GM19239 (cell line): ENCODE measurements around the gene SH3TC1.

Experiments
- DNase-seq: peaks from one replicate; pipeline ENCODE4 v3.0.0; 2011; ENCODE audit warnings: low spot score; ENCODE audit not compliant: insufficient read length
- FAIRE-seq: peaks from 2 replicates; lab custom pipeline; 2011; peaks lifted over from hg19 to GRCh38; lab: Jason Lieb, UNC

Gene SH3TC1

DNA sequence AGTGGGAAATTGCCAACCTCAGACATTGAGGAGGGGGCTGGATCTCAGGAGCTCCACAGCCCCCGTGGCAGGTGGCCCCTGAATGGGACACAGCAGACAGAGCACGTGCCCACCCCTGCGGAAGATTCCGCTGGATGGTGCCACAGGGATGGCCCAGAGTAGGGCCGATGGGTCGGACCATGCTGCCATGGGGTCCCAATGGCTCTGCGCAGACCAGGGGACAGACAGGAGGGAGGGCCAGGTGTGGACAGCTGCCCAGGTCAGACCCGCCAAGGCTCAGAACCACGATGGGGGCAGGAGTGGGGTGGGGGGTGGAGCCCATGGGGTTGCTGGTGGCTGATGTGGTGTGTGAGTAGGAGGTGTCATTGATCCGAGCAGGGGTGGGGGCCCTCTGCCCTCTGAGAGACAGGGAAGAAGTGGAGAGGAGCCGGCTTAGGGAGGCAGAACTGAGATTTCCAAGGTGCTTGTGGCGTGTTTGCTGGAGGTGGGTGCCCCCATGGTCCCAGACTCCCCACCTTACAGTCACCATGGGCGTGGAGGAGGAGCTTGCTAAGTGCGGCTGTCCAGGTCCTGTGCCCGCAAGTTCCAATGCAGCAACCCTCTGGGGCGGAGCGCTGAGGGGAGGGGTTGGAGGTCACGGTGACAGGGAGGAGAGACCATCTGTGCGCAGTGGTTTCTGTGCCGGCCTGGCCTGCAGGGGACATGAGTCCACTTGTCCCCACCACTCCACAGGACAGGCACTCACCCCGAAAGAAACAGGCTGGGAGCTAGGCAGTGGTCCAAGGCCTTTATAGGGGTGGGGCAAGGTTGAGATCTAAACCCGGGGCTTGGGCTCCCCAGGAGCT lies 12.9 kb downstream of the SH3TC1 start:
- FAIRE-seq: no peak
- DNase-seq: no peak

DNA sequence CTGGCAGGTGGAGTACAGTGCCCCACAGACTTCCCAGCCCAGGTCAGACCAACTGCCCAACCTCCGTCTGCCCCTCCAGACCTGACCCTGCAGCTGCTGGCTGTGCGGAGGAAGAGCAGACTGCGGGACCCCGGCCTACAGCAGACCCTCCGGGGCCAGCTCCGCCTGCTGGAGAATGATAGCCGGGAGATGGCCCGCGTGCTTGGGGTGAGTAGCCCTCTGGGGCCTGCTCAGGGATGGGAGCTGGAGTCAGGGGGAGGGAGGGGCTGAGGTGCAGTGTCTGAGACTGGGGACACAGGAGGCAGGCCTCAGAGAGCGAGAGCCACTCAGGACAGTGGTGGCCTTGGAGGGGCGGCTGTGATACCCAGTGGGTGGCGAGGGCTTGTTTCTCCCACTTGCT lies 13.5 kb downstream of the SH3TC1 start:
- DNase-seq (no peak), FAIRE-seq (no peak)

DNA sequence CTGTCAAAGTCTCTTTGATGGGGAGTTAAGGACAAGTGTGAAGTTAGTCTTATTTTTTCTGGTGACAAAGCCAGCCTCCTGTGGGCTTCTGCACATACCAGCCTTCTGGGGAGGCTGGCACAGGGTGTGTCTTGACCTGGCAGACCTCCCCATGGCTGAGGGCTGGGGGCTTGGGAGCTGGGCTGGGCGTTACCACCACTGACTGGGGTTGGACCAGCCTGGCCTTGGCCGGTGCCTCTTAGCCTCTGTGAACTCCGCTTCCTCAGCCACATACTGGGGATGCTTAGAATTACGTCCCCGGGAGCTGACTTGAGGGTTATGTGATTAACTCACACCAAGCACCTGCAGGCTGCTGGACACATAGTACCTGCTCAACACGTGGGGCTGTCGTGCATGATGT lies 14.0 kb downstream of the SH3TC1 start:
- no peak for DNase-seq
- FAIRE-seq: no peak

DNA sequence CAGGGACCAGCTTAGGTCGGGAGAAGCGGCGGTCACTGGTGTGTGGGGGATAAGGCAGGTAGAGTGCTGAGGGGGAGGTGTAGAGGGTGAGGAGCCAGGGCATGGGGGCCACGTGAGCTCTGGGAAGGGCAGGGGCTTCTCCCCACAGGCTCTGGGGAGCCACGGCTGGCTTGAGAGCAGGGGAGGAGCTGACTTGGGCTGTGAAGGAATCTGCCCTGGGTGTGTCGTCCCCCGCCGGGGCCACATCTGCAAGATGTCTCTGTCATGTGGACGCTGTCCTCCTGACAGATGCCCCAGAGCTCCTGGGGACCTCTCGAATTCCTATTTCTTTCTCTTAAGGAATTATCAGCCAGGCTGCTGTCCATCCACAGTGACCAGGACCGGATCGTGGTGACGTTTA lies 15.0 kb downstream of the SH3TC1 start:
- no peak for FAIRE-seq
- DNase-seq: no peak

DNA sequence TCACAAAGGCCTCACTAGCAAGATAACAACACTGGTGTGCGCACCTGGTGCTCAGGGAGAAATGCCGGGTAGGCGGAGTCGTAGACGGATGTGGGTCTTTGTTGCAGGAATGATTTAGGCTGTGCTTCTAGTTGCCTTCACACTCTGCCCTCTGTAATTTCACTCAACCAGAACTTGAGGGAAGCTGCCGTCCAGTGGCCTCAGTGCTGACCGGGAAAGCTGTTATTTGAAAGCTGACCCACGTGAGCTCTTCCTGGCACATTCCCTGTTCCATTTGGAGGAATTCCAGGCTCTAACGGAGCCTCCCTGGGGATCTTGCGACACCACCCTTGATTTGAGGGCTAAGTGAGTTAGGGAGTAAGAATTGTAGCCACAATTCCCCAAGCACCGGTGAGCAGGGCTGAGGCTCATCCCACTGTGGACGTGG lies 15.9 kb downstream of the SH3TC1 start:
- no peak for DNase-seq
- FAIRE-seq: no peak

DNA sequence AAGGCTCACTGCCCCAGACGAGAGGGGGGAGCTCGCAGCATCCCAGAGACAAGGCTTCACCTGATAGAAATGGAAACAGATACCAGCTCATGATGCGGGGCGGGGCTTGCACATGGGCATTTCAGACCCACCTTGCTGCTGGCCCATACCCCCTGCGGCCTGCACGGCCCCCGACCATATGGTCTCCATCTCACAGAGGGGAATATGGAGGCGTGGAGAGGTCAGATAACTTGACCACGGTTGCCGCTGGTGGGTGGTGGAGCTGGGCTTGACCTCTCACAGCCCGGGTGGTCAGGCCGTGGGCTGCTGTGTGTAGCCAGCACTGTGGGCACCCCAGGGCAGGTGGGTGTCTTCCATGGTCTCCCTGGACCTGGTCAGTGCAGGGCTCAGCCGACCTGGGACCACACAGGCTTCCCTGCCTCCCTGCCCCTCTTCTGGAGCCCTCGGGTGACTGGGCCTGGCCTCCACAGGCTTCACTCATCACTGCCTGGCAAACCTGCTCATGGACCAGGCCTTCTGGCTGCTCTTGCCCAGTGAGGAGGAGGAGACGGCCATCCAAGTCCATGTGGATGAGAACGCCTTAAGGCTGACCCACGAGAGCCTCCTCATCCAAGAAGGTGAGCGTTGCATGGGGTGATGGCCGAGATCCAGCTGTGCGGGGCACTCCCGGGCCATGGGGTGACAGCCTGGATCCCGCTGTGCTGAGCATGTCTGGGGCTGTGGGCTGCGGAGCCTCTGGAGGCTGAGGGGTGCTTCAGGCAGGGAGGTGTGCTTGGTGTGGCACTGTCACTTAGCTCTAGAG lies 16.8 kb downstream of the SH3TC1 start:
- no peak for FAIRE-seq
- DNase-seq: no peak

DNA sequence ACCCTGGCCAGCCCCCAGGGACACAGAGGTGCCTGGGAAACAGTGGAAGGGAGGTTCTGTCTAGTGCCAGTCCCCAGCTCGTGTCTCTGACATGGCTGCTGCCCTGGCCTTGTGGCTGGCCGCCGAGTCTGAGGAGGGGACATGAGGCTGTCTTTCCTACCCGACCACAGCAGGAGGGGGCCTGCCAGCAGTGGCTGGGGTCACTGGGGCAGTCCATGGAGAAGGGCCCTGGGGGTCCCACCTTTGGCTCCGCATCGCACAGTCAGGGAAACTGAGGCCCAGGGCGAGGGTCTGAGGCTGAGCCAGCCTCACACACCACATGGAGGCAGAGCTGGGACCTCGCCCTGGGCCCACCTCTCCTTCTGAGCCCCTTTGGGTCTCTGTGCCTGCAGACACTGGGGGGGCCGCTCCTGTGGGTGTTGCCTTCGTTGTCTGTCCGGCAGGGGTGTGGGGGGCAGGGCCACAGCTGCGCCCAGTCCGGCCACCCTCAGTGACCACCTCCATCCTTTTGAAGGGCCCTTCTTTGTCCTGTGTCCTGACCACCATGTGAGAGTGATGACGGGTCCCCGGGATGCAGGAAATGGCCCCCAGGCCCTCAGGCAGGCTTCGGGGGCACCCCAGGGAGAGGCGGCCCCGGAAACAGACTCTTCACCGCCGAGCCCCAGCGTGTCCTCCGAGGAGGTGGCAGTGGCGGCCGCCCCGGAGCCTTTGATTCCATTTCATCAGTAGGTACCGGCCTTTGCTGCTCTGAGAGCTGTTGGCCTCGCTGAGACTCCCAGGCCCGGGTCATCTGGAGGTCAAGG lies 17.6 kb downstream of the SH3TC1 start:
- DNase-seq: no peak
- FAIRE-seq: no peak

DNA sequence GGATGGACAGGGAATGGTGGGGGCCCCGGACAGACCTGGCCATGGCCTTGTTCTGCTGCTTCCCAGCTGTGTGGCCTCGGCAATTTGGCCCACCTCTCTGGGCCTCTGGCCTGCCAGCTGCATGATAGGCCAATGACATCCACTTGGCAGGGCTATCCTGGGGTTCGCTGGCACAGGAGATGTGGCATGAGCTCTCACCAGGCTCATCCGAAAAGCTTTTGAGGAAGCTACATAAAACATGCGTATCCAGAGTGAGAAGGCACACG lies 18.1 kb downstream of the SH3TC1 start:
- DNase-seq (no peak), FAIRE-seq (no peak)

DNA sequence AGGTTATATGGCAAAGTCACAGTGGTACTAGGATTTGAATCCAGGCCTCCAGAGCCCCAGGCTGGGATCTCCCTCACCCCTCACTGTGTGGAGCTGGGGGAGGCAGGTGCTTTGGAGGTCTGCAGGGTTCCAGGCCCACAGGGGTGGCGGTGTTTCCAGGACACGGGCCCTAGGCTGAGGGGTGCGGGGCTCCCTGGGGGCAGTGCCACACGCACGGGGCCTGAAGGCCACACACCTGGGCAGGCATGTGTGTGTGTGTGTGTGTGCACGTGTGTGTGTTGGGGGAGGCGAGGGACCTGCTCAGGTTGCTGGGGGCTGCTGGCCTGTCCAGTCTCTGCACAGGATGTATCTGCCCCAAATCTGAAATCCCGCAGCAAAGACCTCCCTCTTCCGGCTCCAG lies 18.8 kb downstream of the SH3TC1 start:
- FAIRE-seq (no peak), DNase-seq (no peak)

DNA sequence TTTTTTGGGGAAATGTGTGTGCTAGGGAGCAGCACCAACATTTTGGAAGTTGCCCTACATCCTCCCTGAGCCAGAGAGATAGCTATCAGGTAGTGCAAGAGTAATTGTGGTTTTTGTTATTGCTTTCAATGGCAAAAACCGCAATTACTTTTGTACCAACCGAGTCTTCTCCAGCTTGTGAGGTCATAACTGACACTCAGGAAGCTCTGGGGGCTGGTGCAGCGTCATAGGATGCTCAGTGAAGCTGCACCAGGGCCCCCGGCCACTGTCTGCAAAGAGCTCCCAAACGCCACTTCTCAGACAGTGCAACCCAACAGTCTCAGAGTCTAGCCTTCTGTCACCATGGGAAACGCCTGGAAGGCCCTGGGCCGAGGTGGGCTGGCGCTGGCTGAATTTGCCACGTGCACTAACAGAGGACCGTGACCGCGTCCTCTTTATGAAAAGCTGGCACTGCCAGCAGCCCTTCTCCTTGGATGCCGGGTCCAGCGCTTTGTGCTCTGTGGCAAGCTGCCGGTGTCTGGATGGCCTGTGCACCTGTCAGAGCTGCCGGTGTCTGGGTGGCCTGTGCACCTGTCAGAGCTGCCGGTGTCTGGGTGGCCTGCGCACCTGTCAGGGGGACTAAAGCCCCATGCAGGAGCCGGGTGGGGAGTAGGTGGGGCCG lies 19.4 kb downstream of the SH3TC1 start:
- DNase-seq (no peak), FAIRE-seq (no peak)

DNA sequence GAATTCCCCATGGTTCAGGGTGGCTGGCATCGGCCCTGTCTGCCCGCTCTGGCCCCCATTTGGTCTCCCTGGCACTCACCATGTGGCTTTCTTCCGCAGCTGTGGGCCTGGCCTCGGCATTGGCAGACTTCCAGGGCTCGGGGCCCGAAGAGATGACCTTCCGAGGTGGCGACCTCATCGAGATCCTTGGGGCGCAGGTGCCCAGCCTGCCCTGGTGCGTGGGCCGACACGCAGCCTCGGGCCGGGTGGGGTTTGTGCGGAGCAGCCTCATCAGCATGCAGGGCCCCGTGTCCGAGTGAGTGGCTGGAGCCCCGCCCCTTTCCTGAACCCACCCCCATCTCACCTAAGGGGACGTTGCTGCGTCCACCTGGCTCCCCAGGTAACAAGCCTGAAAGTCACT lies 20.1 kb downstream of the SH3TC1 start:
- no peak for FAIRE-seq
- no peak for DNase-seq

DNA sequence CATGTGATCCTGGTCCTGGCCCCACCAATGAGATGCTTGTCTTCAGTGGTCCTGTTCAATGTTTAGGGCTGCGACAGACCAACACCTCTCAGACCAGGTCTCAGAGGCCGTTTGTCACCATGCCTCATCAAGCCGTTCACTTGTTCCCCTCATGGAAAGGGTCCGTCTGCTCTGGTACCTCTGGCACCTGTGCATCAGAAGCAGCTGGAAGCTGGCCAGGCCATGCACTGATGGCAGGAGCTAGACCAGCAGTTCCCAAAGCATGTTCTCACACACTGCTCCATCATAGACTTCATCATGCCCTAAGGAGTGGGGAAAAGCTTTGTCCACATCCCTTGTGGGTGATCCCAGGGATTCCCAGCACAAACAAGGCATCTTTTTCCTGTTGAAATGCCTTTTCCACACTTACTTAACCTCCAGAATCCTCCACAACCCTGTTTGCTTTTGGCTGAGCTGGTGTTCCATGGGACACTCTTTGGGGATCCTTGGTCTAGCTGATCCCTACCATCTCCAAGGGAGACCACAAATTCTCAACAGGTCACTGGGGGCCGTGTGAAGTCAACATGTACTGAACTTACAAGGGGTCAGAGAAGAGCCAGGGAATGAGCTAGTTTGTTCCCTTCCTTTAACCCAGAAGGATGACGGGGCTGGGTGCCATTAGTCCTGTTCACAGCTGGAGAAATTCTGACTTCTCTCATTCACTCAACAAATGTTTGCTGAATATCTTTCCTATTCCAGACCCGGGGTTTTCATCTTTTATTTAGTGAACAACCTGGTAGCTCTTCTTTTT lies 21.8 kb downstream of the SH3TC1 start:
- FAIRE-seq (no peak), DNase-seq (no peak)

DNA sequence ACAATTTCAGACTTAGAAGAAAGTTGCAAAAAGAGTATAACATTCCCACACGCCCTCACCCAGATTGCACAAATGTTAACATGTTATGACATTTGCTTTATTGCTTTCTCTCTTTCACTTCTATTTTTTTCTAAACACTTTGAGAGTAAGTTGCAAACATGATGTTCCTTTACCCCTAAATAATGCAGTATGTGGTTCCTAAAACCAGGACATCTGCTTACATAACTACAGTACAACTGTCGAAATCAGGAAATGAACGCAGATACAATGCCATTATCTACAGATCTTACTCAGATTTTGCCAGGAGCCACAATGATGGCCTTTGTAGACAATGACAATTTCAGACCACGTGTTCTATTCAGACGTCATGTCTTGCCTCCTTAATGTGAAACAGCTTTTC lies 22.4 kb downstream of the SH3TC1 start:
- FAIRE-seq (no peak), DNase-seq (no peak)

DNA sequence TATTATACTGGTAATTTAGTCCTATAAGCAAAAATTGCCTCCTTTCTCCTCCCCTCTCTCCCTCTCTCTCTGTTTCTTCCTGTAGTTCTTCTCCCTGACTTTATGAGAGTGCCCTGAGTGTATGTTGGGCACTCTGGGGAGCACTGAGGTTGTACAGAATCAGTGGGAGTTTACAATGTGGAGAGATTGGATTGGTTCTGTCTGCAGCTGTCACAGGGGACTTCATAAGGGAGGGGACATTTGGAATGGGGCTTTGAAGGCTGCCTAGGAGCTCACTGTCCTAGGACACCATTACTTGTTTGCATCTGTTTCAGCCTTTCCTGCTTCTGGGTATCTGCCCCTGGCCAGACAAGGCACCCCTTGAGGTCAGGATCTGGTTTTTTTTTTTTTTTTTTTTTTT lies 22.9 kb downstream of the SH3TC1 start:
- FAIRE-seq (peak; percentile 63), DNase-seq (no peak)

DNA sequence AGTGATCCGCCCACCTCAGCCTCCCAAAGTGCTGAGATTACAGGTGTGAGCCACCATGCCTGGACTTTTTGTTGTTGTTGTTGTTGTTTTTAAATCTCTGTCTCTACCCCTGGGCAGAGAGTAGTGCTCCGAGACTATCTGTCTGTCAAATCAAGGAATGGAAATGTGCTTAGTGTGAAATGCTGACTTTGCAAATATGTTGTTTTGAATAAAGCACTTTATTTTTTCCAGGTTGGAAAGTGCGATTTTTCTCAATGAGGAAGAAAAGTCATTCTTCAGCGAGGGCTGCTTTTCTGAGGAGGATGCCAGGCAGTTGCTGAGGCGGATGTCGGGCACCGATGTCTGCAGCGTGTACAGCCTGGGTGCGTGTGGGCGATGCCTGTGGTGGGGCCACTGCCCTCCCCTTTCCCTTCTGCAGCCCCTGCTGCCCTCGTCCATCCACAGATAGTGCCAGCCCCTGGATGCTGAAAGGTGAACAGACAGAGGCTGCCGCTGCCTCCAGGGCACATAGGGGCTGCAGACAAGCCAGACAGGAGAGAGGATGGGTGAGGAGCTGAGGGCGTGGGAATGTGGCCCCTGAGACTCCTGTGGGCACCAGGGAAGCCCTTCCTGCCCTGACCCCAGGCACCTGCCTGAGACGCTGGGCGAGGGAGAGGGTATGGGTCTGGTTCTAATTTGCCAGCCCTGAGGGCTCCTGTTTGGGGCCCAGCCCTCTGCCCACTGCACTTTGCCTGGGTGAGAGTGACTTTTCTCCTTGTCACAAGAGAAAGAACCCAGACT lies 23.7 kb downstream of the SH3TC1 start:
- no peak for DNase-seq
- no peak for FAIRE-seq

DNA sequence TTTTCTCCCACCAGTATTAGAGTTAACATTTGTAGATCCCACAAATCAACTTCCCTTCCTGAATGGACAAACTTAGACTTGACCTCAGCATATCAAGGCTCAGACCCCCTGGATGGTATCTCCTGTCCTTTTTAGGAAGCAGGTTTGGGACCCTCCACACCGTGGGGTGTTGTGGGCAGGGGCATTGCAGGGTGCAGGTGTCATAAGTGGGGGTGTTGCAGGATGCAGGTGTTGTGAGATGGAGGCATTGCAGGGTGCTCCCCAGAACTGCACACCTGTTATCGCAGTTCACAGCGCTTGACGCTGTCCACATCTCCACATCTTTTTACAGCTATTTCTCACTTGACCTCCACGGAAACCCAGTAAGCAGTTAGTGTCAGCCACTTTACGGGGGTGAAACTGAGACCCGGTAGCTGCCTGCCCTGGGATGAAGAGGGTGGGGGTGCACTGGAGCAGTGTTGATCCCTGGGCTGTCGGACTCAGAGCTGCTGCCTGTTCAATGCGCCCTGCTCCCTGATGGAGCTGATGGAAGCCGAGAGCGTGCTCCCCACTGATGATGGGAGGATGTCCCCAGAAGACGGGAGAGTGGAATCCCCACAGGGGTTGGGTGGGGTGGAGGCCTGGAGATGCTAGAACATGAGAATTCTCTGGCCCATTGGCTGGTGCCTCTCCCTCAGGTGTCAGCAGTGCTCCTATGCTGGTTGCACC lies 25.3 kb downstream of the SH3TC1 start:
- DNase-seq: no peak
- no peak for FAIRE-seq

DNA sequence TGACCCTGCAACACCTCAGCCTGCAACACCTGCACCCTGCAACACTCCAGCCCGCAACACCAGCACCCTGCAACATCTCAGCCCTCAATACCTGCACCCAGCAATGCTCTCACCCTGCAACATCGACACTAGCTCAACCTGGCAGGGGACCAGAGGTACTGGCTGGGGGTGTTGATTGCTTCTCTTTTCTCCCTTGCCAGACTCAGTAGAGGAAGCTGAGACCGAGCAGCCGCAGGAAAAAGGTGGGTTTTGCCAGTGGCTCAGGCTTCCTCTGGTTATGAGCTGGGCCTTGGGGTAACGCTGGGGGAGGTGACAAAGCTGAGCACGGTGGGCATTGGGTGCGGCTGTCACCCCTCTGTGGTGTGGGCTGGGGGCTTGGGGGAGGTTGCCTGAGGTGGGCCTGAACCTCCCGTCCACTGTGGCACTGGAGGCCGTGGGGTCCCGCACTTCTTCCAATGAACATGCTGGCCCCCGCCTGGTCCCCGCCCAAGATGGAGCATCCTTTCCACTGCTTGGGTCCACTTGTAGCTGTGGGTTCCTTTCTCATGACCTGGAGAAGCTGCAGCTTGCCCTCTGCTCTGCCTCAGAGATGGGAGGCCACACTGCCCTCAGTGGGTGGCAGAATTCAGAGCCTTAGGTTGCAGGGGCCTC lies 26.0 kb downstream of the SH3TC1 start:
- DNase-seq: no peak

More for the DNA sequence above, 26.0 kb downstream of the SH3TC1 start:
- FAIRE-seq: no peak
